ENCODE results near the gene UBR2.
"Not testable (repeated sequence)": the region's sequence is repeated elsewhere in the genome, so short reads cannot be mapped to it uniquely, and the experiment has no call there.

The UBR2 gene

GRCh38 chr6:42618686-42619085 is 54.9 kb downstream of the UBR2 start:
- no peak for DNase-seq (ENCODE audit: low spot score)

- DNase-seq (ENCODE audit: low spot score), result no peak
These were observed 56.1 kb downstream of the UBR2 start for GRCh38 chr6:42619963-42620362.

DNA sequence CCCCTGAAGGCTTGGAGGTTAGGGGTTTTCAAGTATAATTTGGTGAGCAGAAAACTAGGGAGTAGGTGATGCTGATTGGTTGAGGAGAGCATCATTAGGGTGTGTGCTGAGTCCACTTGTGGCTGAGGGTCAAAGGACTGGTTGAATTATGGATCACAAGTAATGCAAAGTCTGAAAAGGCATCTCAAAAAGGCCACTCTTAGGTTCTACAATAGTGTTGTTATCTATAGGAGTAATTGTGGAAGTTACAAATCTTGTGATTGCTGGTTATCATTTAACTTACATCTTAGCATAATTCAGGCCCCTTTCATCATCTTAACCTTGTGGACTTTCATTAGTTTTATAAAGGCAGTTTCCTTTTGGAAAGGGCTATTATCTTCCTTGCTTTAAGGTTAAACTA is 60.8 kb downstream of the UBR2 start:
- no peak for DNase-seq (ENCODE audit: low spot score)

- no peak for DNase-seq (ENCODE audit: low spot score)
These were observed 63.2 kb downstream of the UBR2 start for GRCh38 chr6:42627044-42627443.

DNA sequence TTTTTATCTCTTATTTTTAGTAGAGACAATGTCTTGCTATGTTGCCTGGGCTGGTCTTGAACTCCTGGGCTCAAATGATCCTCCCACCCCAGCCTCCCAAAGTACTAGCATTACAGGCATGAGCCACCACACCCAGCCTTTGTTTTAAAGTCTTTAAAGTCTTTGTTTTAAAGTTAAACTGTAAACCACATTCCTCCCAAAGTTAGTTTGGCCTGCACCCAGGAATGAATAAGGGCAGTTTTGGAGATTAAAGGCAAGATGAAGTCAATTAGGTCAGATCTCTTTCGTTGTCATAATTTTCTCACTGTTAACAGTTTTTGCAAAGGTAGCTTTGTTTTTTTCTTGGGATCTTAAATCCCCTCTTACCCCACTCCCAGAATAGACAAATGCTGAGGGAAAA is 63.8 kb downstream of the UBR2 start:
- DNase-seq (ENCODE audit: low spot score), result no peak

DNA sequence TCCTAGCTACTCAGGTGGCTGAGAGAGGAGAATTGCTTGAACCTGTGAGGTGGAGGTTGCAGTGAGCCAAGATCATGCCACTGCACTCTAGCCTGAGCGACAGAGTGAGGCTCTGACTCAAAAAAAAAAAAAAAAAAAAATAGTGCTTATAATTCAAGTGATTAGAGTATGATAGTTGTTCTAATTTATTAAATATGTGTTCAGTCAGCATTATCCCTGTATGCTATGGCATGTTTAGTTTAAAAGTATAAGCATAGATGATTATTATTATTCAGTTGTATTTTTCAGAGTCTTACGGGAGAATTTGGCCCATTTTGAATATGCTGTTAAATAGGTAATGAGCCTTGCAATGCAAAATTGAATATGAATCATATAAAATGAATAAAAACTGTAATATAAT is 64.8 kb downstream of the UBR2 start:
- no peak for DNase-seq (ENCODE audit: low spot score)

DNA sequence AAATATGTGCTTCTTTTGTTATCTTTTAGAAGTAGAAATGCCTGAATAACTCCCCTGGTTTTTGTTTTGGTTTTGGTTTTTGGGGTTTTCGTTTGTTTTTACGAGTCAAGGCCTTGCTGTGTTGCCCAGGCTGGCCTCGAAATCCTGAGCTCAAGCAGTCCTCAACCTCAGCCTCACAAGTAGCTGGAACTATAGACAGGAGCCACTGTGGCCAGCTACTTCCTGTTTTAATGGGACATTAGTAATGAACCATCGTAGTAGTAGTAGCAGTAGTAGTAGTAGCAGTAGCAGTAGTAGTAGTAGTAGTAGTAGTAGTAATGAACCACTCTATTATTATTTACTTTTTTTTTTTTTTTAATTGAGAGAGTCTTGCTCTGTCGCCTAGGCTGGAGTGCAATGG is 66.0 kb downstream of the UBR2 start:
- DNase-seq (ENCODE audit: low spot score), result no peak

GRCh38 chr6:42637681-42638080 is 73.9 kb downstream of the UBR2 start:
- DNase-seq (ENCODE audit: low spot score), result no peak

DNA sequence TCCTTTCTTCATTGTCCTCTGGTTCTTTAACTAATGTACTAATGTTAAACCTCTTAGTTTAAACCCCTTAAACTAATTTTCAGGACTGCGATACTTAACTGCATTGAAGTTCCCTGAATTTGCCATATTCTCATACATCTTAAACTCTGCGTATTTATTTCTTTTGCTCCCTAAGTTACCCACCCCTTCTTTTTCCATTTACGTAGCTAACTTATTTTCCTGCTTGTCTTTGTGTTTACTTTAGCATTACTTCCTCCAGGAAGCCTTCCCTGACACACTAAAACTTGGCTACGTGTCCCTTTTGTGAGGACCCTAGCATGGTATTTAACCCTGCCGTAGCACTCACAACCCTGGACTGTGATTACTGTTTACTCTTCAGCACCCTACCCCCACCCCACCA is 79.0 kb downstream of the UBR2 start:
- DNase-seq (ENCODE audit: low spot score), result no peak

DNA sequence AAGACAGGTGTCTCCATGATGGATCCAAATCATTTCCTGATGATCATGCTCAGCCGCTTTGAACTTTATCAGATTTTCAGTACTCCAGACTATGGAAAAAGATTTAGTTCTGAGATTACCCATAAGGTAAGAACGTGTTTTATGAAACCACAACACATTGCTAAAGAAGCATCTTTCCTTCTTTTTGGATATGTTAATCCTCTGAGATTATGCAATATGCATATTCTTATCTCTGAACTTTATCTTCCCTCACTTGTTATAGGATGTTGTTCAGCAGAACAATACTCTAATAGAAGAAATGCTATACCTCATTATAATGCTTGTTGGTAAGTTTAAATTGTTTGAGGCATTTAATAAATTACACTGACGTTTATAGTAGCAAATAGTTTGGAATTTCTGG is 80.4 kb downstream of the UBR2 start:
- DNase-seq (ENCODE audit: low spot score), result no peak

GRCh38 chr6:42652024-42652746 is 88.4 kb downstream of the UBR2 start:
- DNase-seq (ENCODE audit: low spot score), result no peak

DNA sequence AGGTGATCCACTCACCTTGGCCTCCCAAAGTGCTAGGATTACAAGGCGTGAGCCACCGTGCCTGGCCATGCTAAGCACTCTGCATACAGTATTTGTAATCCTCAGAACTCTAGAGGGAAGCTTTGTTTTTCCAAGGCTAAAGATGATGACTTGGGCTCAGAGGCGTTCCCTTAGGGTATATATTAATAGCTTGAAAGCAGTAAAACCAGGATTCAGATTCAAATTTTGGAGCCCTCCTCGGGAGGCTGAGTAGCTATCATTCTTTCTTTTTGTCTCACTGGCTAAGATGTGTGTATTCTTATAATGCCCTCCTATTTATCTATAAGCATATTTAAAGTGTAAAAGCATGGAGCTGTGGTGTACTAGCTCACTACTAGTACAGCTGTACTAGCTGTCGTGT is 90.0 kb downstream of the UBR2 start:
- no peak for DNase-seq (ENCODE audit: low spot score)

DNA sequence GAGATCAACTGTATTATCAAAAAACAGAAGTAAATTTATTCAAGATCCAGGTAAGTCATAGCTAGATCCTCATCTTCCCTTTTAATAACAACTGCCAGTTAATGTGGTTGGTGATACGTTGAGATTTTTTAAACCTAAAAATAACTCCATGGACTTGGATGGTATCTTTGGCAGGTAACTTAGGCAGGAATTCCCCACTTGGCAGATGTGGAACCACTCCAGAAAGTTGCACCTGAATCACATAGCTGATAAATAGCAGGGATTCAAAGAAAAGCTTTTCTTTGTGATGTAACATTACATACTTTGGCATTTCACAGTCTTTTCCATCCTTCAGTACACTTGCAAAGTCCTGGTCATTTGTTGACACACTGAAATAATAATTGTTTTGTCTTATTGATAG is 96.0 kb downstream of the UBR2 start:
- DNase-seq (ENCODE audit: low spot score), result no peak

- DNase-seq (ENCODE audit: low spot score), result peak; percentile 88
These were observed 97.8 kb downstream of the UBR2 start for GRCh38 chr6:42661540-42662153.

GRCh38 chr6:42664718-42665117 is 100.9 kb downstream of the UBR2 start:
- no peak for DNase-seq (ENCODE audit: low spot score)

DNA sequence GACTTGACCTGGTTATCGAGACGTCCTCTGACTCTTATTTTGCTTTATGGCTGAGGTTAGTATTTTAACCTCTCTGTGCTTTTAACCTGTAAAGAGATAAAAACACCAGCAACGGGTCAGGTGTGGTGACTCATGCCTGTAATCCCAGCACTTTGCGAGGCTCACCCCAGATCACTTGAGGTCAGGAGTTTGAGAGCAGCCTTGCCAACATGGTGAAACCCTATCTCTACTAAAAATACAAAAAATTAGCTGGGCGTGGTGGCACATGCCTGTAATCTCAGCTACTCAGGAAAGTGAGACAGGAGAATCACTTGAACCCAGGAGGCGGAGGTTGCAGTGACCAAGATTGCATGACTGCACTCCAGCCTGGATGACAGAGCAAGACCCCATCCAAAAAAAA is 110.5 kb downstream of the UBR2 start:
- DNase-seq (ENCODE audit: low spot score), result not testable (repeated sequence)

- no peak for DNase-seq (ENCODE audit: low spot score)
These were observed 111.0 kb downstream of the UBR2 start for GRCh38 chr6:42674780-42675179.

DNA sequence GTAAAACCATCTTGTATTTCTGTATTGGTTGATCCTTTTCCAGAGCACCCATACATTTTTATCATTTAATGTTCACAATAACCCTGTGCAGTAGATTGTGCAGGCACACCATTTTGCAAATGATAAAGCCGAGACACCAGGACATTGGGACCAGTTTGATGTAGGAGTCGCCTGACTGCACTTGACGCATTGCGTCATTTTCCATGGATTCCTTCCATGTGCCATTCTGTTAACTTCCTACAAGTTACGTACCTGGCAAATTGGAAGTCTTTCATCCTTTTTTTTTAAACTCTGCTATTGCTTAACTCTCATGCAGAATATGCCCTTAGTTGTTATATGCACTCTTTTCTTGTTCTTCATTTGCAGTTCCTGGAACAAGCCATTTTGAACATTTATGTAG is 115.5 kb downstream of the UBR2 start:
- DNase-seq (ENCODE audit: low spot score), result no peak

DNA sequence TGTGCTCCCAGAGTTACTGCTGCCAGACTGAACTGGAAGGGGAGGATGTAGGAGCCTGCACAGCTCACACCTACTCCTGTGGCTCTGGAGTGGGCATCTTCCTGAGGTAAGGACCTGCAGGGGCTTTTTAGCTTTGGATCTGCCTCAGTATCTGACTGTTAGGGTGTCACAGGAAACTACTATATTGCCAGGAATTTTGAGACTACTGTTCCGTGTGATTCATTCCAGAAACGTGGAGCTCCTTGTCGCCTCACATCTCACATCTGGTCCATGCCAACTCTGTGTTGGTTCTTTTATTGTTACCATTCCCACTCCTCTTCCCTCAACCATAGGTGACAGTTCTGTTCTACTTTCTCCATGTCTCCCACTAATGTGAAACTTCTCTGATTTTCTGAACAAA is 124.5 kb downstream of the UBR2 start:
- no peak for DNase-seq (ENCODE audit: low spot score)

DNA sequence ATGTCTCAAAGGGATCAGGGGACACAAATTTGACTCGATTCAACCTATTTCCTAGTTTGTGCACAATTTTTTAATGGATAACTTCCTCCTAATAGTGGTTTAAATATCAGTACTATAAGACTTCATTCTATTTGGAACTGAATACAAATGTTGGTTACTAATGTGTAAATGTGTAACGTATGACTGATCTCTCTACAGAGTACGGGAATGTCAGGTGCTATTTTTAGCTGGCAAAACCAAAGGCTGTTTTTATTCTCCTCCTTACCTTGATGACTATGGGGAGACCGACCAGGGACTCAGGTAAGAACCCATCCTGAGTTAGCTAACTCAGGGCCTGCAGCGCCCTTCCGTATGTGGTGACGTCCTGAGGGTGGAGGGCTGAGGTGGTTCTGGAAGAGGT is 125.5 kb downstream of the UBR2 start:
- no peak for DNase-seq (ENCODE audit: low spot score)

GRCh38 chr6:42690151-42690702 is 126.4 kb downstream of the UBR2 start:
- DNase-seq (ENCODE audit: low spot score), result no peak

DNA sequence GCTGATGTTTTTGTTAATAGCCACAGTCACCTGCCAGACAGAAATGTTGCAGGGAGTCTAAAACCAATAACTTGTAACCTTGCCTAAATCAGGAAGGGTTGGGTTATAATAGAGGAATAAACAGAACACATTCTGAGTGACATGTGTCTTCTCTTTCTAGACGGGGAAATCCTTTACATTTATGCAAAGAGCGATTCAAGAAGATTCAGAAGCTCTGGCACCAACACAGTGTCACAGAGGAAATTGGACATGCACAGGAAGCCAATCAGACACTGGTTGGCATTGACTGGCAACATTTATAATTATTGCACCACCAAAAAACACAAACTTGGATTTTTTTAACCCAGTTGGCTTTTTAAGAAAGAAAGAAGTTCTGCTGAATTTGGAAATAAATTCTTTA is 127.0 kb downstream of the UBR2 start:
- no peak for DNase-seq (ENCODE audit: low spot score)

DNA sequence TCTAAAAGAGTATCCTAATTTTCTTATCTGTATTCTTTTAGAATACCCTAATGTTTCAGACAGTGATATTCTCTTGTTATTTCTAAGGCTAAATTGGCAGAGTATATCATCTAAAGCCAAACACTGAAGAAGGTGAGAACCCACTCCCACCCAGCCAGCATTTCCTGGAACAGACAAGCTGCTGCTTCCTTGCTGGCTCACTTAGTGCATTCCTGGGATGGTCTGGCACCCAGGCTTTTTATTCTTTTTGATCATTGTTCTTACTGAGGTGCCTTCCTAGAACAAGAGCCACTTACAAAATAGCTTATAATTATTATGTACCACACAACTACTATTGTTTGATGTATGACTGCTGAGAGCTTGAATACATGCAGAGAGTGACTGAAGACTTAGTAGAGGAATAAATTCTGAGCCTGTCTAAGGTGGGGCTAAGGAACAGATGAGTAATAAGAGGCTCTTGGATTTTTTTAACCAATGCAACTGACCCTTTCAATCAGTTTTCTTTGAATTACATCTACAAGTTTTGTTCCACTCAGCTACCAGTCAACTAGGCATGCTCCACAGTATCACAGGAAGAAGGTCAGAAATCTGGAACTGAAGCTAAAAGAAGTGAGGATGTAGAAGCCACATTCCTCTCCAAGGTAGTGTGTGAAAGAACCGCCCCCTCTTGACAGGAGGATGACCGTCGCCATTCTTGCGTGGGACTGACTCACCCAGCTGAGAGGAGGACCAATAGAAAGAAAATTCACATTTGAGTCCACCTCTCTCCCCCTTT is 128.5 kb downstream of the UBR2 start:
- no peak for DNase-seq (ENCODE audit: low spot score)
